K562 (cell line): ENCODE measurements around the gene PGM5. TPM values are rescaled to one million over a fixed set of nuclear protein-coding genes. Genes with fewer than 3 reads are reported as not detected.

Experiments used
- ATAC-seq: fragments of 200-7000 bp; cut with Tn5 transposase; 3 replicates; pipeline ENCODE4 v1.9.1; 2020; ENCODE audit warnings: moderate library complexity
- BruUV-seq: library from RNA; stranded (reverse); fragments of 400-500 nt; replicated peaks from 2 replicates; lab custom pipeline; 2021; lab: Mats Ljungman, UMichigan
- CTCF ChIA-PET: fragments of 300-600 bp; formaldehyde crosslinking; extraction: SDS; loops from one replicate; lab custom pipeline; 2021; ENCODE audit warnings: low intra/inter-chr PET ratio; lab: Yijun Ruan, JAX
- POLR2A ChIA-PET: fragments of 300-600, 350-650 bp; sonication (Branson Sonifier 250); formaldehyde crosslinking; extraction: SDS; loops from one replicate; lab custom pipeline; 2021; ENCODE audit warnings: antibody characterized with exemption, inconsistent platforms; lab: Yijun Ruan, JAX
- DNase-seq, 4 experiments: peaks; one replicate each; pipeline versions ENCODE4 v3.0.0 to v3.0.0-alpha.2; 2011 to 2018; ENCODE audit warnings: low spot score in 3 of 4, mixed read lengths in 3 of 4; ENCODE audit errors: extremely low read depth in 1 of 4
- FAIRE-seq: peaks from 2 replicates; lab custom pipeline; 2011; peaks lifted over from hg19 to GRCh38; lab: Jason Lieb, UNC
- H2AFZ ChIP-seq: 2 replicates; pipeline ENCODE4 v1.6.0; 2011; ENCODE audit warnings: low read depth, low read length, control low read depth, inconsistent platforms
- H3K27ac ChIP-seq: fragments of 200-600 bp; 3 replicates; pipeline ENCODE4 v1.8.0; 2011; ENCODE audit warnings: low read depth, mild to moderate bottlenecking, control low read depth, inconsistent platforms, low read length, moderate library complexity, mixed read lengths; ENCODE audit errors: extremely low read depth
- H3K27me3 ChIP-seq, 2 experiments: fragments of 300-600 bp in 1 of 2; 2 replicates in 1 of 2; 3 replicates in 1 of 2; pipeline versions ENCODE4 v1.6.0 to v1.8.0; 2011; ENCODE audit warnings: inconsistent platforms in 2 of 2, low read length in 2 of 2, mild to moderate bottlenecking in 1 of 2, mixed read lengths in 1 of 2, moderate library complexity in 1 of 2; ENCODE audit not compliant: control insufficient read depth in 2 of 2, insufficient read depth in 2 of 2
- H3K36me3 ChIP-seq: fragments of 300-600 bp; 3 replicates; pipeline ENCODE4 v1.8.0; 2011; ENCODE audit warnings: mild to moderate bottlenecking, low read length, inconsistent platforms; ENCODE audit not compliant: control insufficient read depth, insufficient read depth
- H3K4me1 ChIP-seq, 2 experiments: fragments of 200-600 bp in 1 of 2; replicated peaks in 1 of 2; 2 replicates in 1 of 2; 3 replicates in 1 of 2; pipeline versions ENCODE4 v1.5.1 to v1.8.0; 2011; ENCODE audit warnings: inconsistent platforms in 2 of 2, low read length in 2 of 2, mild to moderate bottlenecking in 1 of 2, mixed read lengths in 1 of 2, moderate library complexity in 1 of 2; ENCODE audit not compliant: control insufficient read depth in 2 of 2, insufficient read depth in 2 of 2
- H3K4me2 ChIP-seq: 2 replicates; pipeline ENCODE4 v1.6.1; 2011; ENCODE audit warnings: low read length, control low read depth, inconsistent platforms, mixed read lengths; ENCODE audit not compliant: insufficient read depth
- H3K4me3 ChIP-seq: fragments of 200-600 bp; sonication (generic), shearing (Covaris generic); 2 replicates; pipeline ENCODE4 v1.5.1; 2016; ENCODE audit warnings: control low read depth, inconsistent platforms
- H3K79me2 ChIP-seq: fragments of 200-600 bp; 3 replicates; pipeline ENCODE4 v1.8.0; 2011; ENCODE audit warnings: low read length, inconsistent platforms; ENCODE audit not compliant: control insufficient read depth, insufficient read depth
- H3K9ac ChIP-seq, 2 experiments: 2 replicates each; pipeline versions ENCODE4 v1.6.0 to v1.6.1; 2011; ENCODE audit warnings: low read depth in 2 of 2, low read length in 2 of 2, control low read depth in 1 of 2, inconsistent platforms in 1 of 2, mild to moderate bottlenecking in 1 of 2, mixed read lengths in 1 of 2; ENCODE audit not compliant: insufficient read depth in 1 of 2
- H3K9me1 ChIP-seq: one replicate; pipeline ENCODE4 v1.6.0; 2011; ENCODE audit warnings: inconsistent platforms, mild to moderate bottlenecking, low read length, moderate library complexity; ENCODE audit not compliant: control insufficient read depth, insufficient read depth
- H3K9me3 ChIP-seq: replicated peaks from 2 replicates; pipeline ENCODE4 v1.5.1; 2011; ENCODE audit warnings: low read depth, low read length, inconsistent platforms; ENCODE audit not compliant: control insufficient read depth, insufficient read depth
- H4K20me1 ChIP-seq: replicated peaks from 2 replicates; pipeline ENCODE4 v1.6.1; 2011; ENCODE audit warnings: low read length, inconsistent platforms, mixed read lengths; ENCODE audit not compliant: control insufficient read depth, insufficient read depth
- CAMTA2 ChIP-seq: fragments of 250-450 bp; sonication (Bioruptor Pico); conservative IDR thresholded peaks from 2 replicates; pipeline ENCODE4 v1.5.1; 2022
- CXXC5 ChIP-seq: fragments of 250-450 bp; sonication (Bioruptor Pico); IDR thresholded peaks from 2 replicates; pipeline ENCODE4 v1.8.0; 2022; ENCODE audit warnings: inconsistent platforms, mild to moderate bottlenecking, moderate library complexity
- FOS ChIP-seq: IDR thresholded peaks from 3 replicates; pipeline ENCODE4 v1.6.1; 2011; ENCODE audit not compliant: insufficient read length; ENCODE audit errors: extremely low read depth
- GTF3C2 ChIP-seq: IDR thresholded peaks from 3 replicates; pipeline ENCODE4 v1.6.1; 2011; ENCODE audit warnings: borderline replicate concordance, mild to moderate bottlenecking, moderate library complexity; ENCODE audit not compliant: insufficient read length; ENCODE audit errors: extremely low read depth
- ZNF324 ChIP-seq: fragments of 250-450 bp; sonication (Bioruptor Pico); IDR thresholded peaks from 2 replicates; pipeline ENCODE4 v1.4.0; 2020; ENCODE audit warnings: mild to moderate bottlenecking
- ZNF764 ChIP-seq: fragments of 250-450 bp; sonication (Bioruptor Pico); IDR thresholded peaks from 2 replicates; pipeline ENCODE4 v1.4.0; 2020; ENCODE audit warnings: low read depth, mild to moderate bottlenecking, moderate library complexity
- WGBS: fragments of 100-300 bp; shearing (Covaris generic); methylation state at CpG from one replicate; pipeline ENCODE4 v1.1.6; 2016; ENCODE audit warnings: low coverage, mixed read lengths; ENCODE audit not compliant: insufficient coverage; ENCODE audit errors: missing lambda C conversion rate; 5-methylcytosine and 5-hydroxymethylcytosine counted together
- in situ Hi-C: fragments of 300-500 bp; cut with MboI; formaldehyde crosslinking; loops from 4 replicates; pipeline ENCODE4 v1.15.0; 2018; ENCODE audit warnings: inconsistent platforms, mixed read lengths
- intact Hi-C: fragments of 100-400 bp; cut with micrococcal nuclease; formaldehyde crosslinking; loops from 2 replicates; pipeline ENCODE4 v1.14.2; 2022
- polyA plus RNA-seq, 8 experiments: library from polyadenylated mRNA; depleted of rRNA in 4 of 8; stranded (reverse) in 5 of 8; unstranded in 3 of 8; fragments of >200 nt; fragmentation: Nextera tagmentation in 2 of 8; fragmentation: Illumina TruSeq in 1 of 8; extraction: Ambion mirVana in 2 of 8; extraction: Trizol in 1 of 8; gene quantifications; 2 replicates each; pipeline versions ENCODE4 v1.2.1 to v1.2.3, GENCODE V29; 2011 to 2014; ENCODE audit warnings: inconsistent platforms in 1 of 8, missing spikeins in 1 of 8
- total RNA-seq, 7 experiments: library from RNA; depleted of rRNA in 6 of 7; stranded (reverse); fragments of >200 nt in 6 of 7; fragmentation: Illumina TruSeq in 2 of 7; extraction: Trizol in 2 of 7; gene quantifications; 2 replicates each; pipeline versions ENCODE4 v1.2.1 to v1.2.3, GENCODE V29; 2011 to 2021; ENCODE audit warnings: low replicate concordance in 1 of 7

The PGM5 gene
- total and polyA plus RNA-seq, 9 of the 15 experiments (the other 6 are each of a cell fraction or from before 2014, with no cell fraction given): 0.03 to 0.24 (median 0.15) TPM; not detected in 1

- no peak overlapping the region for H3K4me2 ChIP-seq
- no peaks in the 10 kb centered on the region for H3K4me1 ChIP-seq
- H3K79me2 ChIP-seq: no peaks in the 10 kb centered on the region
- H3K4me3 ChIP-seq: no peak overlapping the region
- TF ChIP-seq GTF3C2 (no peak), CAMTA2 (no peak), FOS (no peak), ZNF324 (CRISPR knock-in tag) (no peak), ZNF764 (CRISPR knock-in tag) (no peak), CXXC5 (CRISPR knock-in tag) (no peak)
- ChIA-PET CTCF (interaction anchor here (0.6 kb wide), 1 partner anchor 27 kb away, joined by 3 read pairs; no protein-coding TSS in a partner anchor), POLR2A (interaction anchor here (1.3 kb wide), 1 partner anchor 25 kb away, joined by 4 read pairs; no protein-coding TSS in a partner anchor)
- no peaks in the 10 kb centered on the region for H3K9me3 ChIP-seq
- no peak for DNase-seq
- ATAC-seq: no peak
- H2AFZ ChIP-seq: no peak overlapping the region
- H3K36me3 ChIP-seq: no peaks in the 10 kb centered on the region
- no peak overlapping the region for H3K27ac ChIP-seq
- BruUV-seq: no TSS peak
- intact Hi-C loops (no loop called here), in situ Hi-C loops (no loop called here)
- H3K9me1 ChIP-seq: no peaks in the 10 kb centered on the region
- FAIRE-seq: no peak
- H4K20me1 ChIP-seq: no peaks in the 10 kb centered on the region
- H3K9ac ChIP-seq: no peak overlapping the region
- no peaks in the 10 kb centered on the region for H3K27me3 ChIP-seq
- WGBS: 0% methylated on average over 2 of the region's 3 CpGs
These were observed 124.4 kb downstream of the PGM5 start for GRCh38 chr9:68480807-68481206.
